Measurements from ENCODE around the gene PRPF6.

The PRPF6 gene

GRCh38 chr20:63963348-63963741 is 17.6 kb upstream of the PRPF6 start:
- no peak for DNase-seq (ENCODE audit: low spot score)
- Histone ChIP-seq H3K4me3 (no peak overlapping the region), H3K27ac (no peak overlapping the region)
- no peak for TF ChIP-seq CTCF (IDR thresholded peaks at IDR 0.05)

GRCh38 chr20:63963784-63964301 is 17.1 kb upstream of the PRPF6 start:
- Histone ChIP-seq H3K4me3 (no peak overlapping the region), H3K27ac (no peak overlapping the region)
- no peak for DNase-seq (ENCODE audit: low spot score)
- no peak for TF ChIP-seq CTCF (IDR thresholded peaks at IDR 0.05)

- no peak for TF ChIP-seq CTCF (IDR thresholded peaks at IDR 0.05)
- DNase-seq (ENCODE audit: low spot score), result no peak
- Histone ChIP-seq H3K27ac (no peak overlapping the region), H3K4me3 (no peak overlapping the region)
These were observed 16.5 kb upstream of the PRPF6 start for GRCh38 chr20:63964412-63964811.

- DNase-seq (ENCODE audit: low spot score), result no peak
- Histone ChIP-seq H3K27ac (no peak overlapping the region), H3K4me3 (no peak overlapping the region)
- no peak for TF ChIP-seq CTCF (IDR thresholded peaks at IDR 0.05)
These were observed 14.6 kb upstream of the PRPF6 start for GRCh38 chr20:63966172-63966943.

- no peak overlapping the region for H3K4me3 ChIP-seq
- DNase-seq (ENCODE audit: low spot score), result no peak
- no peak overlapping the region for H3K27ac ChIP-seq
These were observed 14.0 kb upstream of the PRPF6 start for GRCh38 chr20:63966944-63967322.

GRCh38 chr20:63967330-63968135 is 13.4 kb upstream of the PRPF6 start:
- DNase-seq (ENCODE audit: low spot score), result no peak
- no peak overlapping the region for H3K4me3 ChIP-seq
- TF ChIP-seq CTCF (IDR thresholded peaks at IDR 0.05), result no peak

More at GRCh38 chr20:63966944-63967322, 14.0 kb upstream of the PRPF6 start:
- no peak for TF ChIP-seq CTCF (IDR thresholded peaks at IDR 0.05)

More at GRCh38 chr20:63967330-63968135, 13.4 kb upstream of the PRPF6 start:
- H3K27ac ChIP-seq, result peak overlapping the region in 1 of 2 donors; percentile 76
